ENCODE measurements around the gene WWOX. TPM values are rescaled to one million over a fixed set of nuclear protein-coding genes. Genes with fewer than 3 reads are reported as not detected.

WWOX gene
- total and polyA plus RNA-seq, 2 donors (not counting 3 experiments of a cell fraction or from before 2014, with no cell fraction given) = 6.2 to 12.5 TPM

DNA sequence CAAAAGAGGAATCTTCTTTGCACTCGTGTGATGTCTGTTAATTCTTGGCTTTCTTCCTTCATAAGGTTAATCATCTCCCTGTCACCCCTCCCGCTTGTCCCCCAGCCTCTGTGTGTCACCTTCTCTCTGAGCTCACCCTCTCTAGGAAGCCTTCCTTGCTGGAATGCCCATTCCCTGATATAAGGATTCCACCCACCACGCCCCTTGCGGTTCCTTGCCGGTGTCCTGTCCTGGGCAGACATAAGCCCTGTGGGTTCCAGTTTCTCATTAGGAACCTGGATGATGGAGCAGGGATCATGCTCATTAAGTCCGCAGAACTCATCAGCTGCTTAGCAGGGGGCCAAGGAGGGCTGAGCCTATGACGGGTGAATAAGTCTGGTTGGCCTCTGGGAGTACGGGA lies 941.8 kb downstream of the WWOX start:
- DNase-seq (ENCODE audit: low read depth, low spot score) = no peak
- Histone ChIP-seq H3K9me1 (replicated peaks; ENCODE audit: control insufficient read depth, extremely low read depth, insufficient read depth, low read length) (no peaks in the 10 kb centered on the region), H3K4me1 (ENCODE audit: control insufficient read depth, extremely low read depth, insufficient read depth, low read length) (no peaks in the 10 kb centered on the region), H2AFZ (ENCODE audit: low read depth, low read length) (no peak overlapping the region), H3K4me3 (replicated peaks in 1 of 3; ENCODE audit: insufficient read depth in 1 of 3, low read depth in 1 of 3, low read length in 3 of 3) (no peak overlapping the region), H3K9me3 (replicated peaks; ENCODE audit: control insufficient read depth, insufficient read depth, low read length) (peaks cover 6% of the 10 kb centered on the region), H3K4me2 (ENCODE audit: insufficient read depth, low read length) (no peak overlapping the region), H3K9ac (replicated peaks; ENCODE audit: extremely low read depth, insufficient read depth, low read length) (no peak overlapping the region), H3K27ac (ENCODE audit: insufficient read depth, low read depth, low read length) (no peak overlapping the region), H3K79me2 (ENCODE audit: control insufficient read depth, insufficient read depth, low read length) (no peaks in the 10 kb centered on the region), H3K36me3 (ENCODE audit: control insufficient read depth in 2 of 2, extremely low read depth in 1 of 2, insufficient read depth in 2 of 2, low read length in 2 of 2) (no peaks in the 10 kb centered on the region), H4K20me1 (replicated peaks; ENCODE audit: control insufficient read depth, extremely low read depth, insufficient read depth, low read length) (no peaks in the 10 kb centered on the region), H3K27me3 (ENCODE audit: control insufficient read depth in 2 of 2, insufficient read depth in 2 of 2, low read length in 2 of 2) (no peaks in the 10 kb centered on the region)
- intact Hi-C loops (cut with micrococcal nuclease) = no loop called here
- dilution Hi-C loops (cut with MboI; ENCODE audit: extremely low pct_ligation_motif_present, low sequenced_read_pairs) = no loop called here
- TF ChIP-seq POLR2A (IDR thresholded peaks at IDR 0.05; ENCODE audit: low read depth, low read length) (no peak), POLR2AphosphoS5 (IDR thresholded peaks at IDR 0.05; ENCODE audit: insufficient read depth, low read depth, low read length) (no peak), MYC (IDR thresholded peaks at IDR 0.05; ENCODE audit: low read depth, low read length) (no peak), GATA2 (IDR thresholded peaks at IDR 0.05; ENCODE audit: insufficient read depth, insufficient read length, low read depth, low read length) (no peak), EZH2 (IDR thresholded peaks at IDR 0.05; ENCODE audit: borderline replicate concordance, low read depth, low read length, severe bottlenecking) (no peak), JUN (IDR thresholded peaks at IDR 0.05; ENCODE audit: borderline replicate concordance, insufficient read depth, insufficient read length, low read depth) (no peak), FOS (IDR thresholded peaks at IDR 0.05; ENCODE audit: borderline replicate concordance, insufficient read depth, low read length) (no peak)
- TF ChIP-seq, protein P1, sequence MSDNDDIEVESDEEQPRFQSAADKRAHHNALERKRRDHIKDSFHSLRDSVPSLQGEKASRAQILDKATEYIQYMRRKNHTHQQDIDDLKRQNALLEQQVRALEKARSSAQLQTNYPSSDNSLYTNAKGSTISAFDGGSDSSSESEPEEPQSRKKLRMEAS (IDR thresholded peaks at IDR 0.05; ENCODE audit: insufficient read depth, insufficient read length) = no peak
- TF ChIP-seq, protein P2, sequence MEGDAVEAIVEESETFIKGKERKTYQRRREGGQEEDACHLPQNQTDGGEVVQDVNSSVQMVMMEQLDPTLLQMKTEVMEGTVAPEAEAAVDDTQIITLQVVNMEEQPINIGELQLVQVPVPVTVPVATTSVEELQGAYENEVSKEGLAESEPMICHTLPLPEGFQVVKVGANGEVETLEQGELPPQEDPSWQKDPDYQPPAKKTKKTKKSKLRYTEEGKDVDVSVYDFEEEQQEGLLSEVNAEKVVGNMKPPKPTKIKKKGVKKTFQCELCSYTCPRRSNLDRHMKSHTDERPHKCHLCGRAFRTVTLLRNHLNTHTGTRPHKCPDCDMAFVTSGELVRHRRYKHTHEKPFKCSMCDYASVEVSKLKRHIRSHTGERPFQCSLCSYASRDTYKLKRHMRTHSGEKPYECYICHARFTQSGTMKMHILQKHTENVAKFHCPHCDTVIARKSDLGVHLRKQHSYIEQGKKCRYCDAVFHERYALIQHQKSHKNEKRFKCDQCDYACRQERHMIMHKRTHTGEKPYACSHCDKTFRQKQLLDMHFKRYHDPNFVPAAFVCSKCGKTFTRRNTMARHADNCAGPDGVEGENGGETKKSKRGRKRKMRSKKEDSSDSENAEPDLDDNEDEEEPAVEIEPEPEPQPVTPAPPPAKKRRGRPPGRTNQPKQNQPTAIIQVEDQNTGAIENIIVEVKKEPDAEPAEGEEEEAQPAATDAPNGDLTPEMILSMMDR (IDR thresholded peaks at IDR 0.05; ENCODE audit: extremely low read depth in 1 of 2, insufficient read depth in 1 of 2, low read depth in 1 of 2, low read length in 2 of 2) = no peak
- POLR2A ChIA-PET = no interaction called here
- CTCF ChIA-PET = no interaction called here
- no TSS peak for BruUV-seq (replicated peaks)
- FAIRE-seq = no peak
